ENCODE results near the gene LLGL2. TPM values are rescaled to one million over a fixed set of nuclear protein-coding genes. Genes with fewer than 3 reads are reported as not detected.

The LLGL2 gene
- total RNA-seq, 1 donor from 2014 or later: 0.82 TPM

- DNase-seq (ENCODE audit: low spot score in 2 of 2): no peak
- FAIRE-seq: no peak
Observed at GRCh38 chr17:75505640-75506039, 19.9 kb upstream of the LLGL2 start.

GRCh38 chr17:75506134-75506533, 19.4 kb upstream of the LLGL2 start:
- no peak for DNase-seq (ENCODE audit: low spot score in 2 of 2)
- no peak for FAIRE-seq

- DNase-seq (ENCODE audit: low spot score in 2 of 2) (no peak), FAIRE-seq (no peak)
Observed at GRCh38 chr17:75506888-75507287, 18.6 kb upstream of the LLGL2 start.

GRCh38 chr17:75507733-75508719, 17.5 kb upstream of the LLGL2 start:
- DNase-seq (ENCODE audit: low spot score in 2 of 2): peak; percentile 85 to 93
- FAIRE-seq: no peak

GRCh38 chr17:75508931-75509361, 16.6 kb upstream of the LLGL2 start:
- DNase-seq (ENCODE audit: low spot score in 2 of 2) (no peak), FAIRE-seq (no peak)

GRCh38 chr17:75509528-75510258, 15.8 kb upstream of the LLGL2 start:
- DNase-seq (ENCODE audit: low spot score in 2 of 2): no peak

GRCh38 chr17:75511270-75511609, 14.3 kb upstream of the LLGL2 start:
- FAIRE-seq: no peak
- no peak for DNase-seq (ENCODE audit: low spot score in 2 of 2)

More at GRCh38 chr17:75509528-75510258, 15.8 kb upstream of the LLGL2 start:
- no peak for FAIRE-seq

GRCh38 chr17:75511610-75512575, 13.6 kb upstream of the LLGL2 start:
- no peak for FAIRE-seq

GRCh38 chr17:75512926-75513640, 12.4 kb upstream of the LLGL2 start:
- no peak for FAIRE-seq
- no peak for DNase-seq (ENCODE audit: low spot score in 2 of 2)

More at GRCh38 chr17:75511610-75512575, 13.6 kb upstream of the LLGL2 start:
- DNase-seq (ENCODE audit: low spot score in 2 of 2): no peak

- no peak for DNase-seq (ENCODE audit: low spot score in 2 of 2)
- no peak for FAIRE-seq
Observed at GRCh38 chr17:75513641-75514000, 11.9 kb upstream of the LLGL2 start.

- DNase-seq (ENCODE audit: low spot score in 2 of 2) (no peak), FAIRE-seq (no peak)
Observed at GRCh38 chr17:75514299-75514918, 11.1 kb upstream of the LLGL2 start.

GRCh38 chr17:75514919-75515495, 10.5 kb upstream of the LLGL2 start:
- FAIRE-seq: no peak
- DNase-seq (ENCODE audit: low spot score in 2 of 2): no peak

GRCh38 chr17:75515496-75516254, 9.8 kb upstream of the LLGL2 start, which contains the start of gene CASKIN2:
Gene CASKIN2, minus strand, starts transcription at chr17:75515537. Its CDS starts 1,733 bp downstream, at chr17:75513804.
- DNase-seq (ENCODE audit: low spot score in 2 of 2) (peak; percentile 100), FAIRE-seq (no peak)

- no peak for FAIRE-seq
- DNase-seq (ENCODE audit: low spot score in 2 of 2): peak; percentile 98 to 99
Observed at GRCh38 chr17:75516255-75516618, 9.3 kb upstream of the LLGL2 start, which contains the start of gene TSEN54. Gene TSEN54, plus strand, starts transcription at chr17:75516528. Its CDS starts 33 bp downstream, at chr17:75516561.

- DNase-seq (ENCODE audit: low spot score in 2 of 2) (no peak), FAIRE-seq (no peak)
Observed at GRCh38 chr17:75516619-75517296, 8.7 kb upstream of the LLGL2 start.

GRCh38 chr17:75517297-75517865, 8.1 kb upstream of the LLGL2 start:
- DNase-seq (ENCODE audit: low spot score in 2 of 2) (no peak), FAIRE-seq (no peak)

GRCh38 chr17:75518201-75518600, 7.3 kb upstream of the LLGL2 start:
- DNase-seq (ENCODE audit: low spot score in 2 of 2) (no peak), FAIRE-seq (no peak)
